GM21423 (cell line): ENCODE results near the gene FAM163B.

Experiments used
- ATAC-seq: cut with Tn5 transposase; IDR thresholded peaks from one replicate; pipeline ENCODE4 v1.9.1; 2021; ENCODE audit warnings: mild to moderate bottlenecking, moderate library complexity; ENCODE audit not compliant: unreplicated experiment

Gene FAM163B

GRCh38 chr9:133618726-133619125, 9.5 kb upstream of the FAM163B start:
- no peak for ATAC-seq

GRCh38 chr9:133616643-133617405, 7.6 kb upstream of the FAM163B start:
- ATAC-seq, result no peak

- no peak for ATAC-seq
Observed at GRCh38 chr9:133615606-133616188, 6.5 kb upstream of the FAM163B start.

- ATAC-seq, result no peak
Observed at GRCh38 chr9:133615186-133615585, 6.0 kb upstream of the FAM163B start.

DNA sequence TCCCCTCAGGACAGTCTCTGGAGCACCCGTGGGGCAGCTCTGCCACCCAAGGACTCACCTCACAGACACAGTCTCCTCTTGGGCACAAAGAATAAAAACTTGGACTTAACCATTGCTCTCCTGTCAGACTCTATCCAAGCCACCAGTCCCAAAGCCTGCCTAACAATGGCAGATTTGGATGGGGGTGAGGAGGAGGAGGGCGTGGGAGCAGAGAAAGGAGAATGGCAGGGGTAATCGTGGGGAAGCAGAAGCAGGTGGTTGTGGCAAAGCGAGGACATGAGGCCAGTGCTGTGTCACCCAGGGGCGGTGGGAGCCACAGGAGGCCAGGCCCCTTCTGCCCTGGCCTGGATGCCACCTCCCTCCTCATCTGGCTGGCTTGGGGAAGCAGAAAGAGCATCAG, 5.5 kb upstream of the FAM163B start:
- no peak for ATAC-seq

GRCh38 chr9:133614056-133614455, 4.9 kb upstream of the FAM163B start:
- no peak for ATAC-seq

DNA sequence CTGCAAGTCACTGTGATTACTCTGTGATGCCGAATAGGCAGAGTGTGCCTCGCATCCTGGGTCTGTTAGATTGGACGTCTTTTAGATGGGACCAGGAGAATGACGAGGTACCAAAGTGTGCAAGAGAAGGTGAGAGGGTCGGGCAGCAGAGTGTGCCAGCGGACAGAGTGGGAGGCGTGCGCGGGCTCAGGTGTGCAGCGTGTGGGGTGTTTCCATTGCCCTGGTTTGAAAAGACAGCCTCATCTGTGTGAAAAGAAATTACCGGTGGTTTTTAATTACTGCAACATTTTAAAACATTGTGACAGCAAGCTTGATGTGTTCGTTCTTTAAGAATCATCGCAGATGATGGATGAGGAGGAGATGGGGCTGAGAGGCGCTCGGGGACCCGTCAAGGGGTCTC, 4.2 kb upstream of the FAM163B start:
- no peak for ATAC-seq

DNA sequence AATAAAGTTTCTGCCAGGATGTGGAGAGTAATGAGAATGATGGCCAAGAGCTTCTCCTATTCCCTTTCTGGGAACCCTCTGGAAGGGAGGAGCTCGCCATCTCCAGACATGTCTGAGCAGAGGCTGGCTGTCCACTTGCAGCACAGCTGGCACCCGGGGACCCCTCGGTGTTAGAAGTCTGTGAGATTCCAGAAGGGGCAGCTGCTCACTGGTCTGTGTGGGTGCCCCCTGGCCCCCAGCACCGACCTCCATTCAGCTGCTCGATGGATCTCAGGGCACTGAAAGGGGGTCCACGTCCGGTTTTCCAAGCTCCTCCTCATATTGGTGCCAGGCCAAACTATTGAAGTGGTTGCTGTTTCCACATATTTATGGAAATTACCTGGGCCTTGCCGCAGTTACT, 3.6 kb upstream of the FAM163B start:
- no peak for ATAC-seq

DNA sequence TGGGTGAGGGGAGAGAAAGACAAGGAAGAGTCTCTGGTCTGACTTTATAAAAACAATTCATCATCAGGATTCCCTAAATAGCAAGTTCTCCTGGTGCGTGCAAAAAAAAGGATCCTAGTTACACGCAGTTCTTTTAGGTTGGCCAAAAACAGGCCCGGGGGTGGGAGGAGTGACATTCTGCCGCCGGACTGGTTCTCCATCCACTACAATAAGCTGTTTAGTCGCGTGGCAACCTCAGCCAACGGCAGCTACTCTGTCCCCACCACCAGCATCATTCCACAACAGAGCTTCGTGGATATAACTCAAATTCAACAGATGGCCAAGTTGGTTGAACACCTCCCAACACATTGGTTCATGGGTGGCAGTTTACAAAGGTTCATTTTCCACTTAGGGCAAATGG, 2.9 kb upstream of the FAM163B start:
- ATAC-seq, result no peak

- no peak for ATAC-seq
Observed at GRCh38 chr9:133610845-133611244, 1.7 kb upstream of the FAM163B start.

DNA sequence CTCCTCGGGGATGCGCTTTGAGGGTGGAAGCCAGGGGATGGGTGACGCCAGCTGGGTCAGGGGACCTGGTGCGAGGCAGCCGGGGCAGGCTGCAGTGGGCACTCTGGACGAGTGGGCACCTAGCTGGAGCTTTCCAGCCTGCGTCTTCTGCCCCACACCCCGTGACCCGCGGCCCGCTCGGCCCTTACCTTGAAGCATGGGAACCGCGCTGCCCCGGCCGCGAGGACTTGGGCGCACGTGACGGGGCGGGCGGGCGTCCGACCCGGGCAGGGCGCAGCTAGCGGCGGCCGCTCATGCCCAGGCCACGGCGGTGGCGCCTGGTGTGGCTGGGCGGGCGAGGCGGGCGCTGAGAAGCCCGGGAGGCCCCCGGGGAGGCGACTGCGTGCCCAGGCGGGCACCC, 300 bp downstream of the FAM163B start:
- ATAC-seq, result no peak

- ATAC-seq, result no peak
Observed at GRCh38 chr9:133608382-133608781, 807 bp downstream of the FAM163B start.

- ATAC-seq, result no peak
Observed at GRCh38 chr9:133607976-133608375, 1.2 kb downstream of the FAM163B start.

DNA sequence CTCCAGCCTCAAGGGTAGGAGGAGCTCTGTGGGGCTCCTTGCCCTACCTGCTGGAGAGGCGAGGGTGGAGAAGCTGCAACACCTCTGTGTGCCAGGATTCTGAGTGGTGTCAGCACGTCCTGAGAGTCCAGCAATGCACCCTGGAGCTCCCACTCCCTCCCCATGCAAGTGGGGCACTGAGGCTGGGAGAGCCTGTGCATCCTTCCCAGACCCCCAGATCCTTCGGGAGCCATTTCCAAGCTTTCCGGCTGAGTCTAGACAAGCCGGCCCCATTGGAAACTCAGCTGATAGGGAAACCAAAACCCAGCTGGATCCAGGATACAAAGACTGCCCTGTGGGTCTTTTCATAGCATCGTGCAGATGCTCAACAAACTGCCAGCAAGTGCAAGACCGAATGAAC, 1.8 kb downstream of the FAM163B start:
- ATAC-seq, result no peak

DNA sequence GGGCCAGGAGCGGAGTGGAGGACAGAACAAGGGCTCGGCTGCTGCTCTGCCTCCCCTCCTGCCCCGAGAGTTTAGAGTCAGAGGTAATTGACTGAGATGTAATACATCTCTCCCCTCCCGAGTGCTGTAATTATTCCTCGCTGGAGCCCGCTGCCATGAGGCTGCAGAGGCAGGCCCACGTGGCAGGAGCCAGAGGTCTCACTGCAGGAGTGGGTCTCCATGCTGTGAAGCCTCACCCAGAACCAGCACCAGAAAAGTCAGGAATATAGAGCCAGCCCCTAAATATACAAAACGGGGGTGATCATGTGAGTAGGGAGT, 2.5 kb downstream of the FAM163B start:
- no peak for ATAC-seq

DNA sequence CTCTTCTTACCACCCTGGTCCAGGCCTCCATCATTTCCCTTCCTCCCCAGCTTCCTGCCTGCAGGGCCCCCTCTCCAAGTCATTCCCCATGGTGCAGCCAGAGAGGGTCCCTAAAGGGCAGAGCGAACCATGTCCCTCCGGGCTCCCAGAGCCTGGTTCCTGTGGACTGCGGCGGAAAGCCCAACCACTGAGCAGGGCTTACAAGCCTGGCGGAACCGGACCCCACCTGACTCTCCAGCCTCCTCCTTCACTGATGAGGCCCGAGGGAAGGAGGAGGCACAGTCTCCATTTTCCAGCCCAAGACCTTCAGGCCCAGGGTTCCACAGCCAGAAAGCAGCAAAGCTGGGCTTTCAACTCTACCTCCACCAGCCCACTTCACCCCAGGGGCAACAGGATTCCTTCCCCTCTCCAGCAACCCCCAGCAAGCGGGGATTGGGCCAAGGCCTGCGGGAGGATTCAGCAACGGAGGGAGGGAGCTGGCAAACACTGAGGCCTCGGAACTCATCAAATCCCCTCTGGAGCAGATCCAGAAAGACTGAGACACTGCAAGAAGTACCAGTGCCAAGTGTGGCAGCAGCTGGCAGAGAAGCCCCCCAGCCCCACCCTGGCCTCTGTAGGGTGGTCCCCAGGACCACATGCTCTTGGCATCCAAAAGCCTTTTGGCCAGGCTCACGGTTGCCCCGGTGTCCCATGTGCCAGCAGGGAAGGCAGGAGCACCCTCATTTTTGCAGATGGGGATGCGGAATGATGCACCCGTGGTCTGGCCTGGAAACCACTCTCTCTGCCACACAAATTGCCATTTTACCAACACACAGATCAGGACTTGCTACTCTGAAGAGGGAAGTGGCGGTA, 3.1 kb downstream of the FAM163B start:
- no peak for ATAC-seq

- ATAC-seq, result no peak
Observed at GRCh38 chr9:133605446-133605845, 3.7 kb downstream of the FAM163B start.

- ATAC-seq, result no peak
Observed at GRCh38 chr9:133604856-133605255, 4.3 kb downstream of the FAM163B start.

DNA sequence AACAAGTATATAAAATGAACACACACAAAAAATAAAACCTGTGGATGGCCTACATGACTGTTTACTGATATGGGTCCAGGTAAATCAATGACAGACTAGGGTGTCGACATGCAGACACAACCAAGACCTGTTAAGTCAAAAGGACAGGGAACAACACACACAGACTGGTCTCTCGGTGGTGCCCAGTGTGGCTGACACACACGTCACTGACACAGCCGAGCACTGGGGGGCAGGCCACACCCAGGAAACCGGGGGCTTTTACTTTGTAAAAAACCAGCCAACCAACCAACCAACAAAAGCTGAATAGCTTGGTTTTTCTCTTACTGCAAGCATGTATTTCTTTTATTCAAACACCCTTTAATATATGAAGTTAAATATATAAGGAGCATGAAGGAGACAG, 5.0 kb downstream of the FAM163B start:
- no peak for ATAC-seq

DNA sequence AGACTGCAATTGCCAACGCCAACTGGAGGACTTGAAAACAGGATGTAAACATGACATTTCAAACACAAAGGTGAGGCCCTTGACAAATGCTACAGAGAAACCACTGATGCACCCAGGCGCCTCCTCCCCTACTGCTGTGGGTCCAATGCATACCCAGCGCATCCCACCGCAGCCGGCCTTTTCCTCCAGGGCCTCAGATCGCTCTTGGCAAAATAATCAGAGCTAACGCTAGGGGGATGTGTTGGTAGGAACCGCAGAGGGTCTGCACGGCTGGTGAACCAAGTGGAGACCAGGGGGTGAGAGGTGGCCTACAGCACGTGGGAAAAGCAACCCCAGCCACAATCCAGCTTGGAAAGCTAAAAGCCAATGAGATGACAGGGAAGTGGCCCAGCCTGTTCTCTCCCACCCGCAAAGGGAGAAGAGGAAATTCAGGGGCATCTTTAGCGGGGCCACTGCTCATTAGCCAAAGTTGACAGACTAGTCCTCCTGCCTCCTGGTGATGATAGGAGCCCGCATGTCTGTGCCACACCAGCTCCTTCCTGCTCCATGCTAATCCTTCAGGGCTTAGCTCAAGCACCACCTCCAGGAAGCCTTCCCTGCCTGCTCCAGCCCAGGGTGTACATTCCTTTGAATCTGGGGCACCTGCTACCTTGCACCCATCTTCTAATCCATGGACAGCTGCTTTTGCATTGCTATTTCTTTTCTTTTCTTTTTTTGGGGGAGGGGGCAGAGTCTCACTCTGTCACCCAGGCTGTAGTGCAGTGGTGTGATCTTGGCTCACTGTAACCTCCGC, 5.9 kb downstream of the FAM163B start:
- ATAC-seq, result no peak

DNA sequence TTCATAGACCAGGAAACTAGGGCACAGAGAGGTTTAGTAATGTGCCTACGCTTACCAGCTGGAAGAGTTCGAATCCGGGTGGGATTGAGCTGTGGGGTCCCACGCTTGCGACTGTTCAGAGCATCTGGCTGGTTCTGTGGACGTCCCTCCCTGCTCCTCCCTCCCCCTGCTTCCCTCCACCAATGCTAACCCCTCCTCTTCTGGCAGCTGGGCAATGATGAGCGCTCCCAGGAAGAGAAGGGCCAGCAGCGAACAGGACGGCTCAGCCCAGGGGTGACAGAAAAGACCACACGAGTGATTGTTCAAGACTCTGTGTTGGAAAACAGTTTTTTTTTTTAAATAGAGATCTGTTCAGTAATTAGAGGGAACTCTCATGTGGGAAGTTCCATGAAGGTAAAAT, 6.9 kb downstream of the FAM163B start:
- ATAC-seq, result no peak
